K562 (cell line): Measurements from ENCODE around the gene GABARAP. TPM values are rescaled to one million over a fixed set of nuclear protein-coding genes. Genes with fewer than 3 reads are reported as not detected.

Experiments
- CBX2 ChIP-seq: fragments of 200-600 bp; sonication (generic); IDR thresholded peaks from one replicate; pipeline ENCODE4 v1.6.1; 2012; ENCODE audit warnings: mild to moderate bottlenecking, low read length, inconsistent platforms; ENCODE audit not compliant: insufficient read depth, poor library complexity, severe bottlenecking
- DNMT1 ChIP-seq: fragments of 450-650 bp; IDR thresholded peaks from 2 replicates; pipeline ENCODE4 v1.6.1; 2016; ENCODE audit warnings: antibody characterized with exemption, mild to moderate bottlenecking
- HES1 ChIP-seq: fragments of 450-650 bp; IDR thresholded peaks from 2 replicates; pipeline ENCODE4 v1.6.1; 2016; ENCODE audit warnings: low read depth, mild to moderate bottlenecking, moderate library complexity
- ID3 ChIP-seq, 2 experiments: fragments of 250-450 bp in 1 of 2; fragments of 450-650 bp in 1 of 2; sonication (Bioruptor Pico) in 1 of 2; IDR thresholded peaks; 2 replicates each; pipeline versions ENCODE4 v1.6.1 to v1.8.0; 2016 to 2021; ENCODE audit warnings: mild to moderate bottlenecking in 2 of 2, moderate library complexity in 2 of 2, missing compliant biosample characterization in 1 of 2, missing genetic modification characterization in 1 of 2
- NBN ChIP-seq: fragments of 450-650 bp; IDR thresholded peaks from 2 replicates; pipeline ENCODE4 v1.6.1; 2016; ENCODE audit warnings: low read depth, mild to moderate bottlenecking
- NCOA4 ChIP-seq: fragments of 450-650 bp; IDR thresholded peaks from 2 replicates; pipeline ENCODE4 v1.6.1; 2018; ENCODE audit warnings: mild to moderate bottlenecking; ENCODE audit not compliant: partially characterized antibody
- POLR2B ChIP-seq: fragments of 450-650 bp; IDR thresholded peaks from 2 replicates; pipeline ENCODE4 v1.6.1; 2018; ENCODE audit warnings: low read depth; ENCODE audit not compliant: partially characterized antibody
- PPARD ChIP-seq: fragments of 250-450 bp; sonication (Bioruptor Pico); IDR thresholded peaks from 2 replicates; pipeline ENCODE4 v1.8.0; 2022; ENCODE audit warnings: inconsistent platforms, mild to moderate bottlenecking, moderate library complexity
- SP2 ChIP-seq: IDR thresholded peaks from 2 replicates; pipeline ENCODE4 v1.6.1; 2011; ENCODE audit warnings: mild to moderate bottlenecking, low read depth, low read length, moderate library complexity; ENCODE audit not compliant: poor library complexity, severe bottlenecking; ENCODE audit errors: extremely low read depth
- THAP7 ChIP-seq: fragments of 250-450 bp; sonication (Bioruptor Pico); IDR thresholded peaks from 2 replicates; pipeline ENCODE4 v1.5.0; 2021
- ZBTB40 ChIP-seq, 2 experiments: fragments of 450-650 bp in 1 of 2; sonication (generic) in 1 of 2; formaldehyde crosslinking in 1 of 2; IDR thresholded peaks; 2 replicates each; pipeline versions ENCODE4 v1.7.1 to v1.9.0; 2016 to 2022; ENCODE audit warnings: inconsistent platforms in 1 of 2, mild to moderate bottlenecking in 1 of 2, missing genetic modification reagents in 1 of 2
- ZNF668 ChIP-seq: fragments of 250-450 bp; sonication (Bioruptor Pico); IDR thresholded peaks from 2 replicates; pipeline ENCODE4 v1.8.0; 2022; ENCODE audit warnings: mild to moderate bottlenecking, inconsistent platforms
- polyA plus RNA-seq, 8 experiments: library from polyadenylated mRNA; depleted of rRNA in 4 of 8; stranded (reverse) in 5 of 8; unstranded in 3 of 8; fragments of >200 nt; fragmentation: Nextera tagmentation in 2 of 8; fragmentation: Illumina TruSeq in 1 of 8; extraction: Ambion mirVana in 2 of 8; extraction: Trizol in 1 of 8; gene quantifications; 2 replicates each; pipeline versions ENCODE4 v1.2.1 to v1.2.3, GENCODE V29; 2011 to 2014; ENCODE audit warnings: inconsistent platforms in 1 of 8, missing spikeins in 1 of 8
- total RNA-seq, 7 experiments: library from RNA; depleted of rRNA in 6 of 7; stranded (reverse); fragments of >200 nt in 6 of 7; fragmentation: Illumina TruSeq in 2 of 7; extraction: Trizol in 2 of 7; gene quantifications; 2 replicates each; pipeline versions ENCODE4 v1.2.1 to v1.2.3, GENCODE V29; 2011 to 2021; ENCODE audit warnings: low replicate concordance in 1 of 7
- TF ChIP-seq, protein P1 (sequence below): fragments of 250-450 bp; sonication (Bioruptor Pico); IDR thresholded peaks from 2 replicates; pipeline ENCODE4 v1.4.0; 2020; ENCODE audit warnings: mild to moderate bottlenecking, moderate library complexity

Gene GABARAP
- total and polyA plus RNA-seq, 9 of the 15 experiments (the other 6 are each of a cell fraction or from before 2014, with no cell fraction given): 47.5 to 373 (median 152) TPM

DNA sequence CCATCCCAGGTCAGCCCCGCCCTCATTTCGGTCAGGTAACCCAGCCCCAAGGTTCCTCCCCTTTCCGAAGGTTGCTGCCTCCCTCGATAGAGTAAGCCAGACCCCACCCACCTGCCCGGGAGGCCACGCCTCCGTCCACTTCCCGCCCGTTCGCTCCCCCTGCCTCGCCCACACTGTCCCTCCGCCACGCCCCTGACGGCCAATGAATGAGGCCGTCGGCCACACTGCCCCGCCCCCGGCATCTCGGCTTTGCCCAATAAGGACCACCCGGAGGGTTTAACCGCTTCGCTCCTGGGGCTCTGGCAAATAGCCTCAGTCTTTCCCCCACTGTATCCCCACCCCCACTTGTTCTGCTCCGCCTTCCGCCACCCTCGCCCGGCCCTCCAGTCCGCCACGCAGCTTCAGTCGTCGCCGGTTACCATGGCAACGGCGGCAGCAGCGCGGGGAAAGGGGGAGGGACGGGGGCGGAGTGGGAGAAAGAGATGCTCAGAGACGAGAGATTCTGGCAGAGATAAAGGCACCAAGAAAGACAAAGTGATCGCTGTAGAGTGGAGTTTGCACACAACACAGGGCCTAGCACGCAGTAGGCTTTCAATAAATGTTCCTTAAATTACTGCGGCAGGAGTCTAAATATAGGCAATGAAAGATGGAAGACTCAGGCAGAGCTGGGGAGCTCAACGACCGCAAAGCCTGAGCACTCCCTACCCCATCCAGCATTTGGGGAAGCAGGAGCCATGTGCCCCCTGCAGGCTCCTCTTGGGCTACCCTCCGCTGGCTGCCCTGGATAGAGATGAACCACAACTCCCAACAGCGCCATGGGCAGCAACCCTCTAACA is 27.7 kb downstream of the GABARAP start (continued):
- TF ChIP-seq, protein P1, sequence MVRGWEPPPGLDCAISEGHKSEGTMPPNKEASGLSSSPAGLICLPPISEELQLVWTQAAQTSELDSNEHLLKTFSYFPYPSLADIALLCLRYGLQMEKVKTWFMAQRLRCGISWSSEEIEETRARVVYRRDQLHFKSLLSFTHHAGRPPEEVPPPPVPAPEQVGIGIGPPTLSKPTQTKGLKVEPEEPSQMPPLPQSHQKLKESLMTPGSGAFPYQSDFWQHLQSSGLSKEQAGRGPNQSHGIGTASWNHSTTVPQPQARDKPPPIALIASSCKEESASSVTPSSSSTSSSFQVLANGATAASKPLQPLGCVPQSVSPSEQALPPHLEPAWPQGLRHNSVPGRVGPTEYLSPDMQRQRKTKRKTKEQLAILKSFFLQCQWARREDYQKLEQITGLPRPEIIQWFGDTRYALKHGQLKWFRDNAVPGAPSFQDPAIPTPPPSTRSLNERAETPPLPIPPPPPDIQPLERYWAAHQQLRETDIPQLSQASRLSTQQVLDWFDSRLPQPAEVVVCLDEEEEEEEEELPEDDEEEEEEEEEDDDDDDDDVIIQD (CRISPR knock-in tag): no peak
- TF ChIP-seq DNMT1: no peak
- TF ChIP-seq CBX2: no peak
- TF ChIP-seq HES1: no peak
- TF ChIP-seq ID3 (CRISPR knock-in tag; IDR thresholded peaks at IDR 0.05): no peak
- TF ChIP-seq ID3 (tag; IDR thresholded peaks at IDR 0.05): no peak
- no peak for TF ChIP-seq POLR2B
- TF ChIP-seq ZBTB40 (IDR thresholded peaks at IDR 0.05): no peak
- TF ChIP-seq ZBTB40 (CRISPR knock-in tag; IDR thresholded peaks at IDR 0.05): no peak
- TF ChIP-seq ZNF668 (CRISPR knock-in tag): no peak
- TF ChIP-seq THAP7: no peak
- TF ChIP-seq NCOA4: no peak
- no peak for TF ChIP-seq NBN
- peak; percentile 42 for TF ChIP-seq SP2
- no peak for TF ChIP-seq PPARD (CRISPR knock-in tag)
